ENCODE measurements around the gene MFN2. TPM values are rescaled to one million over a fixed set of nuclear protein-coding genes. Genes with fewer than 3 reads are reported as not detected.

Gene MFN2
- total and polyA plus RNA-seq, 9 of the 15 experiments (the other 6 are each of a cell fraction or from before 2014, with no cell fraction given) = 10.5 to 158 (median 87.1) TPM

DNA sequence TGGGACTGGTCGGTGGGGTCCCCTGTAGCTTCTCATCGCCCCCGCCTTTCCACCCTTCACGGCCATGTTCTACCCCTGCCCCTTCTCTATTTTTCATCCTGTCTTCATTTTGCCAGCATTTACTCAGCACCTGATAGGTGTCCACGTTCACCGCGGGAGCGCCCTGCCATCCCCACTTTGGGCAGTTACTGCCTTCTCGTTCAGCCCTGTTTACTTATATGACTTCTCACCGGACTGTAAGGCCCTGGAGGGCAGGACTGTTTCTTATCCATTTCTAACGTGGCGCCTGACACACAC, 380 bp downstream of the MFN2 start (continued):
- TF ChIP-seq, protein P1, sequence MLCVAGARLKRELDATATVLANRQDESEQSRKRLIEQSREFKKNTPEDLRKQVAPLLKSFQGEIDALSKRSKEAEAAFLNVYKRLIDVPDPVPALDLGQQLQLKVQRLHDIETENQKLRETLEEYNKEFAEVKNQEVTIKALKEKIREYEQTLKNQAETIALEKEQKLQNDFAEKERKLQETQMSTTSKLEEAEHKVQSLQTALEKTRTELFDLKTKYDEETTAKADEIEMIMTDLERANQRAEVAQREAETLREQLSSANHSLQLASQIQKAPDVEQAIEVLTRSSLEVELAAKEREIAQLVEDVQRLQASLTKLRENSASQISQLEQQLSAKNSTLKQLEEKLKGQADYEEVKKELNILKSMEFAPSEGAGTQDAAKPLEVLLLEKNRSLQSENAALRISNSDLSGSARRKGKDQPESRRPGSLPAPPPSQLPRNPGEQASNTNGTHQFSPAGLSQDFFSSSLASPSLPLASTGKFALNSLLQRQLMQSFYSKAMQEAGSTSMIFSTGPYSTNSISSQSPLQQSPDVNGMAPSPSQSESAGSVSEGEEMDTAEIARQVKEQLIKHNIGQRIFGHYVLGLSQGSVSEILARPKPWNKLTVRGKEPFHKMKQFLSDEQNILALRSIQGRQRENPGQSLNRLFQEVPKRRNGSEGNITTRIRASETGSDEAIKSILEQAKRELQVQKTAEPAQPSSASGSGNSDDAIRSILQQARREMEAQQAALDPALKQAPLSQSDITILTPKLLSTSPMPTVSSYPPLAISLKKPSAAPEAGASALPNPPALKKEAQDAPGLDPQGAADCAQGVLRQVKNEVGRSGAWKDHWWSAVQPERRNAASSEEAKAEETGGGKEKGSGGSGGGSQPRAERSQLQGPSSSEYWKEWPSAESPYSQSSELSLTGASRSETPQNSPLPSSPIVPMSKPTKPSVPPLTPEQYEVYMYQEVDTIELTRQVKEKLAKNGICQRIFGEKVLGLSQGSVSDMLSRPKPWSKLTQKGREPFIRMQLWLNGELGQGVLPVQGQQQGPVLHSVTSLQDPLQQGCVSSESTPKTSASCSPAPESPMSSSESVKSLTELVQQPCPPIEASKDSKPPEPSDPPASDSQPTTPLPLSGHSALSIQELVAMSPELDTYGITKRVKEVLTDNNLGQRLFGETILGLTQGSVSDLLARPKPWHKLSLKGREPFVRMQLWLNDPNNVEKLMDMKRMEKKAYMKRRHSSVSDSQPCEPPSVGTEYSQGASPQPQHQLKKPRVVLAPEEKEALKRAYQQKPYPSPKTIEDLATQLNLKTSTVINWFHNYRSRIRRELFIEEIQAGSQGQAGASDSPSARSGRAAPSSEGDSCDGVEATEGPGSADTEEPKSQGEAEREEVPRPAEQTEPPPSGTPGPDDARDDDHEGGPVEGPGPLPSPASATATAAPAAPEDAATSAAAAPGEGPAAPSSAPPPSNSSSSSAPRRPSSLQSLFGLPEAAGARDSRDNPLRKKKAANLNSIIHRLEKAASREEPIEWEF (CRISPR knock-in tag; IDR thresholded peaks at IDR 0.05) = no peak
- TF ChIP-seq PHF21A (IDR thresholded peaks at IDR 0.05; ENCODE audit: borderline replicate concordance, low read depth) (no peak), ZNF134 (CRISPR knock-in tag; conservative IDR thresholded peaks at IDR 0.05) (no peak), ZNF583 (CRISPR knock-in tag; IDR thresholded peaks at IDR 0.05) (no peak), EP400 (IDR thresholded peaks at IDR 0.05) (no peak), ZNF232 (CRISPR knock-in tag; IDR thresholded peaks at IDR 0.05) (no peak), RBFOX2 (IDR thresholded peaks at IDR 0.05; ENCODE audit: low read depth, low read length) (peak; percentile 60), ZFX (CRISPR knock-in tag; IDR thresholded peaks at IDR 0.05) (0 out of 2 replicates have a peak, but pooled peaks have one; percentile 52), CHD1 (IDR thresholded peaks at IDR 0.05; ENCODE audit: low read length) (peak; percentile 14), DPF2 (IDR thresholded peaks at IDR 0.05) (no peak), NR3C1 (CRISPR knock-in tag; IDR thresholded peaks at IDR 0.05) (0 out of 2 replicates have a peak, but pooled peaks have one; percentile 19), KLF6 (CRISPR knock-in tag; IDR thresholded peaks at IDR 0.05; ENCODE audit: borderline replicate concordance) (no peak), CBFA2T3 (IDR thresholded peaks at IDR 0.05) (no peak)
- TF ChIP-seq, protein P2, sequence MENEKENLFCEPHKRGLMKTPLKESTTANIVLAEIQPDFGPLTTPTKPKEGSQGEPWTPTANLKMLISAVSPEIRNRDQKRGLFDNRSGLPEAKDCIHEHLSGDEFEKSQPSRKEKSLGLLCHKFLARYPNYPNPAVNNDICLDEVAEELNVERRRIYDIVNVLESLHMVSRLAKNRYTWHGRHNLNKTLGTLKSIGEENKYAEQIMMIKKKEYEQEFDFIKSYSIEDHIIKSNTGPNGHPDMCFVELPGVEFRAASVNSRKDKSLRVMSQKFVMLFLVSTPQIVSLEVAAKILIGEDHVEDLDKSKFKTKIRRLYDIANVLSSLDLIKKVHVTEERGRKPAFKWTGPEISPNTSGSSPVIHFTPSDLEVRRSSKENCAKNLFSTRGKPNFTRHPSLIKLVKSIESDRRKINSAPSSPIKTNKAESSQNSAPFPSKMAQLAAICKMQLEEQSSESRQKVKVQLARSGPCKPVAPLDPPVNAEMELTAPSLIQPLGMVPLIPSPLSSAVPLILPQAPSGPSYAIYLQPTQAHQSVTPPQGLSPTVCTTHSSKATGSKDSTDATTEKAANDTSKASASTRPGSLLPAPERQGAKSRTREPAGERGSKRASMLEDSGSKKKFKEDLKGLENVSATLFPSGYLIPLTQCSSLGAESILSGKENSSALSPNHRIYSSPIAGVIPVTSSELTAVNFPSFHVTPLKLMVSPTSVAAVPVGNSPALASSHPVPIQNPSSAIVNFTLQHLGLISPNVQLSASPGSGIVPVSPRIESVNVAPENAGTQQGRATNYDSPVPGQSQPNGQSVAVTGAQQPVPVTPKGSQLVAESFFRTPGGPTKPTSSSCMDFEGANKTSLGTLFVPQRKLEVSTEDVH (IDR thresholded peaks at IDR 0.05; ENCODE audit: low read depth, partially characterized antibody) = no peak
- TF ChIP-seq, protein P3, sequence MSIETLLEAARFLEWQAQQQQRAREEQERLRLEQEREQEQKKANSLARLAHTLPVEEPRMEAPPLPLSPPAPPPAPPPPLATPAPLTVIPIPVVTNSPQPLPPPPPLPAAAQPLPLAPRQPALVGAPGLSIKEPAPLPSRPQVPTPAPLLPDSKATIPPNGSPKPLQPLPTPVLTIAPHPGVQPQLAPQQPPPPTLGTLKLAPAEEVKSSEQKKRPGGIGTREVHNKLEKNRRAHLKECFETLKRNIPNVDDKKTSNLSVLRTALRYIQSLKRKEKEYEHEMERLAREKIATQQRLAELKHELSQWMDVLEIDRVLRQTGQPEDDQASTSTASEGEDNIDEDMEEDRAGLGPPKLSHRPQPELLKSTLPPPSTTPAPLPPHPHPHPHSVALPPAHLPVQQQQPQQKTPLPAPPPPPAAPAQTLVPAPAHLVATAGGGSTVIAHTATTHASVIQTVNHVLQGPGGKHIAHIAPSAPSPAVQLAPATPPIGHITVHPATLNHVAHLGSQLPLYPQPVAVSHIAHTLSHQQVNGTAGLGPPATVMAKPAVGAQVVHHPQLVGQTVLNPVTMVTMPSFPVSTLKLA (conservative IDR thresholded peaks at IDR 0.05) = no peak
- TF ChIP-seq, protein P4, sequence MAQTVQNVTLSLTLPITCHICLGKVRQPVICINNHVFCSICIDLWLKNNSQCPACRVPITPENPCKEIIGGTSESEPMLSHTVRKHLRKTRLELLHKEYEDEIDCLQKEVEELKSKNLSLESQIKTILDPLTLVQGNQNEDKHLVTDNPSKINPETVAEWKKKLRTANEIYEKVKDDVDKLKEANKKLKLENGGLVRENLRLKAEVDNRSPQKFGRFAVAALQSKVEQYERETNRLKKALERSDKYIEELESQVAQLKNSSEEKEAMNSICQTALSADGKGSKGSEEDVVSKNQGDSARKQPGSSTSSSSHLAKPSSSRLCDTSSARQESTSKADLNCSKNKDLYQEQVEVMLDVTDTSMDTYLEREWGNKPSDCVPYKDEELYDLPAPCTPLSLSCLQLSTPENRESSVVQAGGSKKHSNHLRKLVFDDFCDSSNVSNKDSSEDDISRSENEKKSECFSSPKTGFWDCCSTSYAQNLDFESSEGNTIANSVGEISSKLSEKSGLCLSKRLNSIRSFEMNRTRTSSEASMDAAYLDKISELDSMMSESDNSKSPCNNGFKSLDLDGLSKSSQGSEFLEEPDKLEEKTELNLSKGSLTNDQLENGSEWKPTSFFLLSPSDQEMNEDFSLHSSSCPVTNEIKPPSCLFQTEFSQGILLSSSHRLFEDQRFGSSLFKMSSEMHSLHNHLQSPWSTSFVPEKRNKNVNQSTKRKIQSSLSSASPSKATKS (CRISPR knock-in tag; IDR thresholded peaks at IDR 0.05) = no peak
